Retinal pigment epithelial cell (primary cell): ENCODE data around the gene CLPTM1L.

Experiments used
- DNase-seq: peaks from one replicate; pipeline ENCODE4 v3.0.0-alpha.2; 2010; ENCODE audit warnings: low read depth
- H3K4me3 ChIP-seq: 2 replicates; pipeline ENCODE4 v1.5.1; 2011; ENCODE audit warnings: mild to moderate bottlenecking, low read length, control low read depth, moderate library complexity
- TF ChIP-seq, protein P1 (sequence below): conservative IDR thresholded peaks from 2 replicates; pipeline ENCODE4 v1.5.1; 2011; ENCODE audit warnings: low read depth, low read length, control low read depth, inconsistent platforms

CLPTM1L gene

DNA sequence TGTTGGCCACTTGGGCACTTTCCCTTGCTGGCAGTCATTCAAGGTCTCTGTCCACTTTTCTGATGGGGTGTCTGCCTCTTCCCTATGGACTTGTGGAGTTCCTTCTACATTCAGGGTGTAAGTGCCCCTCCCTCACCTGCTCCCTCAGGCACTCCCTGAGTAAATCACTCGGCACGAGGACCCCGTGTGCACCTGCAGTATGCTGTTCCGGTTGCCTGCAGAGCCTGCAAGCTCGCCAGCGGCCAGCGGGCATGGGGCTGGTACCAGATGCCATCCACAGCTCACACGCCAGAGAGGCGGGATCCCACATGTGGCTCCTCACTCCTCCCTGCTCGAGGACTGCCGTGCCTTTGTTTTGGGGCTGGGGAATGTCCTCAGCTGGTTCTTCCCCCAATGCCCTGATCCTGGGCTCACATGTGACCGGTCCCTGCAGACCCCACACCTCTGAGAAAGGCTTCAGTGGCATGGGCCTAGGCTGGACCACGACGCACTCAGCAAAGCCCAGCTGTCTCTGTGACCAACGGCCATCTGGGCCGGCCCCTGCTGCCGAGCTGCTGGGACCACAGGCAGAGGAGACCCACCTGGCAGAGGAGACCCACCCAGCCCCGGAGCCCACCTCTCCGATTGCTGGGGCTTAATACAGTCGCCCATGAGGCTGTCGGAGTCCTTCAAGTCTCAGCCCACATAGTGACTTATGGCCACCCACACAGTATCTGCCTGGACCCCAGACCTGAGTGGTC, 46.1 kb upstream of the CLPTM1L start:
- DNase-seq = no peak
- TF ChIP-seq, protein P1, sequence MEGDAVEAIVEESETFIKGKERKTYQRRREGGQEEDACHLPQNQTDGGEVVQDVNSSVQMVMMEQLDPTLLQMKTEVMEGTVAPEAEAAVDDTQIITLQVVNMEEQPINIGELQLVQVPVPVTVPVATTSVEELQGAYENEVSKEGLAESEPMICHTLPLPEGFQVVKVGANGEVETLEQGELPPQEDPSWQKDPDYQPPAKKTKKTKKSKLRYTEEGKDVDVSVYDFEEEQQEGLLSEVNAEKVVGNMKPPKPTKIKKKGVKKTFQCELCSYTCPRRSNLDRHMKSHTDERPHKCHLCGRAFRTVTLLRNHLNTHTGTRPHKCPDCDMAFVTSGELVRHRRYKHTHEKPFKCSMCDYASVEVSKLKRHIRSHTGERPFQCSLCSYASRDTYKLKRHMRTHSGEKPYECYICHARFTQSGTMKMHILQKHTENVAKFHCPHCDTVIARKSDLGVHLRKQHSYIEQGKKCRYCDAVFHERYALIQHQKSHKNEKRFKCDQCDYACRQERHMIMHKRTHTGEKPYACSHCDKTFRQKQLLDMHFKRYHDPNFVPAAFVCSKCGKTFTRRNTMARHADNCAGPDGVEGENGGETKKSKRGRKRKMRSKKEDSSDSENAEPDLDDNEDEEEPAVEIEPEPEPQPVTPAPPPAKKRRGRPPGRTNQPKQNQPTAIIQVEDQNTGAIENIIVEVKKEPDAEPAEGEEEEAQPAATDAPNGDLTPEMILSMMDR = no peak
- no peak overlapping the region for H3K4me3 ChIP-seq

DNA sequence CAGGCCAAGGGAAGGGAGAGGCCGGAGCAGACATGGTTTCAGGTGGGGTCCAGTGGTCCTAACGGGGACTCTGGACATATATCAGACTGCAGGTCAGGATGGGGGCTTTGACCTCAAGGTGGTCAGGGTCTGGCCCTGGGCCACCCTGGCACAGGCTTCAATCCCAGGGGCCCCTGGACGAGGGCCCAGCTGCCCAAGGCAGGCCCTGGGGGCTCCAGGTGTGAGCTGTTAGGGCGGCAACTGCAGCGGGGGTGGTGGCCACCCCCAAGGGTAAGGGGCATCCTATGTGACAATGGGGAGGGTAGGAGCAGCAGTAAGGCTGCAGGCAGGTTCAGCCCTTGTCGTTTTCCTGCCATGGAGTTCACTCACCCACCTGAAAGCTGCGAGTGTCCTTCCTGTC, 45.4 kb upstream of the CLPTM1L start:
- no peak overlapping the region for H3K4me3 ChIP-seq
- no peak for DNase-seq
- TF ChIP-seq, protein P1 = no peak

DNA sequence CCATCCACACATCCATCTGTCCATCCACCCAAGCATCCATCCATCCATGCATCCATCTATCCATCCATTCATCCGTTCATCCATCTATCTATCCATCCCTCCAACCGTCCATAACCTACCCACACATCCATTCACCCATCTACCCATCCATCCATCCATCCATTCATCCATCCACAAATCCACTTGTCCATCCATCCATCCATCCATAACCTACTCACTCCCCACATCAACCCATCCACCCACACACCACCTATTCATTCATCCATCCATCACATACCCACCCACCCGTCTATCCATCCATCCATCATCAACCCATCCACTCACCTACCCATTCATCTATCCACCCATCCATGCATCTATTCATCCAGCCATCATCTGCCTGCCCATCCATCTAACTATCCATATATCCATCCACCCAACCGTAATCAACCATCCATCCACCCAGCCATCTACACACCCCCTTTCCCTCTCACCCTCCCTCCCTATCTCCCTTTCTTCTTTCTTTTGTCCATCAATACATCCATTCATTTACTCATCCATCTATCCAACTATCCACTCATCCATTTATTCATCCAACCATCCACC, 43.6 kb upstream of the CLPTM1L start:
- DNase-seq = no peak
- no peak overlapping the region for H3K4me3 ChIP-seq
- TF ChIP-seq, protein P1 = no peak

DNA sequence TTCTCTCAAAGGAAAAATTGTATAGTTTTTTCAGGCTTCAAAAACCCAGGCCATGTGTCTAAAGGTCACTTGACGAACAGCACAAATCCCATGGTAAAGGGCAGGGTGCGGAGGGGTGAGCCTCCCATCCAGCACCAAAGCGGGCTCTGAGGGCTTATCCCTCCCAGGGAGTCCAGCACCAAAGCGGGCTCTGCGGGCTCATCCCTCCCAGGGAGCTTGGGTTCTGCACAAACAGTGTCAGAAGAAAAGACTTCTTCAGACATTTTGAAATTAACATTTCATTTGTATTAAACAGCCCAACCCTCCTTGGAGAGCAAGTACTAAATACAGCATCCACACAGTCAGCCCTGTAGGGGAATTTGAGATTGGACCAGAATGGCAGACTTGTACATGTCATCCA, 43.0 kb upstream of the CLPTM1L start:
- H3K4me3 ChIP-seq = no peak overlapping the region
- no peak for DNase-seq
- TF ChIP-seq, protein P1 = no peak

DNA sequence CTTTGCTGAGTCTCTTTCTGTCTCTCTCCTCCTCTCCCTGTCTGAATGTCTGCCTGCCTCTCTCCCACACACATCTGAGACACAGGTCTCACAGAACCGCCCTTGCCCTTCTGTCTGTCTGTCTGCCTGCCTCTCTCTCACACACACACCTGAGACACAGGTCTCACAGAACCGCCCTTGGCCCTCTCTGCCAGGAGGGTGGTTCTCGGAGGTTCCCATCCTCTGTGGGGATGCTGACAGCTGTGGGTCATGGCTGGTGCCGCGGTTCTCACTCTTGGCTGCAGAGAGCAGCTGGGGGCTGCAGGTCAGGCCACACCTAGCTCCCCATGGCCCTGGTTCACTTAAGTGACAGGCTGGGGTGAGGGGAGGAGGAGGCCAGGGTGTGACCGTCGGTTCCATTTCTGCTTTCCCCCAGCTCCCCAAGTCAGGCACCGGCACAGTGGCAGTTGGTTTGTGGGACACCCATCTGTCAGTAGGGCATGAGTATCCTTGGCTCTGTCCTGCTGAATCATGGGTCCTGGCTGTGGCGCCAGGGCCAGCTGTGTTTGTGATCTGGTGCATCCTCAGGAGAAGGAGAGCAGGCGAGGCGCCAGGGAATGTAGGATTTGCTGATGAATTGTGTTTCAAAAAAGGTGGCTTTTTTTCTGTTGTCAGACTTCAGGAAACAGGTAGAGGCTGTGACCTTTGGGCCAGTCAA, 42.3 kb upstream of the CLPTM1L start:
- DNase-seq = no peak
- TF ChIP-seq, protein P1 = no peak
- H3K4me3 ChIP-seq = no peak overlapping the region

DNA sequence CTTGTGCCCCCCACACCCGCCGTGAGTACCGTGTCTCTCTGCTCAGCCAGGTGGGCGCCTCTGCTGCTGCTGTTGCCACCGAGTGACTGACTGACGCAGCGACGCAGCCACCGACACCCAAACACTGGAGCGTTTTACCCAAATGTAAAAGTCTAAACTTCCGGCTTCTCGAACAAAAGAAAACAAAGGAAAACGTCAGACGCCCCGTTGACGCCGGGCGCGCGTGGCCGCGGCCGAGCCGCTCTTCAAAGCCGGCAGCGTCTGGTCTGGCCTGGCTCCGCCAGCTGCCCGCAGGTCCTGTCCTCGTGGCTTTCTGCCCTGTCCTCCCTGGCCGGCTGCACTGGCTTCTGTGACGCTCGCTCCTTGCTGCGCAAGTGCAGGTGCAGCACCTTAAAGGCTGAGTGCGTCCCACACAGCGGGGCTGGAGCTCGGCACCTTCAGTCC, 41.4 kb upstream of the CLPTM1L start:
- TF ChIP-seq, protein P1 = no peak
- H3K4me3 ChIP-seq = peak overlapping the region; percentile 56
- no peak for DNase-seq
